A549 (cell line): Measurements from ENCODE around the gene ZNF714.

Experiments used
- CBX8 ChIP-seq: fragments of 200-600 bp; sonication (generic); IDR thresholded peaks from 2 replicates; pipeline ENCODE4 v1.6.1; 2016
- CTCF ChIP-seq: fragments of >200 bp; sonication (Bioruptor Twin); formaldehyde crosslinking; IDR thresholded peaks from 3 replicates; pipeline ENCODE4 v1.5.1; 2016
- EP300 ChIP-seq, 2 experiments: fragments of >200 bp; sonication (Bioruptor Twin); formaldehyde crosslinking; IDR thresholded peaks; 2 replicates in 1 of 2; 3 replicates in 1 of 2; pipeline ENCODE4 v1.6.1; 2016 to 2017
- HDAC2 ChIP-seq: fragments of 200-600 bp; sonication (generic); IDR thresholded peaks from 2 replicates; pipeline ENCODE4 v1.6.1; 2016
- MAX ChIP-seq: IDR thresholded peaks from 2 replicates; pipeline ENCODE4 v1.6.1; 2012
- MYC ChIP-seq: IDR thresholded peaks from 2 replicates; pipeline ENCODE4 v1.6.1; 2012; ENCODE audit warnings: mild to moderate bottlenecking, inconsistent platforms, low read length, improper control_type of control experiment, borderline replicate concordance
- PHF8 ChIP-seq: fragments of 200-600 bp; sonication (generic); IDR thresholded peaks from 2 replicates; pipeline ENCODE4 v1.6.1; 2016; ENCODE audit warnings: low read depth, mild to moderate bottlenecking, antibody characterized with exemption, moderate library complexity, borderline replicate concordance
- POLR2AphosphoS2 ChIP-seq: conservative IDR thresholded peaks from 2 replicates; pipeline ENCODE4 v1.6.1; 2012; ENCODE audit warnings: low read length, improper control_type of control experiment, inconsistent platforms
- REST ChIP-seq: fragments of 200-600 bp; sonication (generic); IDR thresholded peaks from 2 replicates; pipeline ENCODE4 v1.6.1; 2016; ENCODE audit warnings: antibody characterized with exemption, mild to moderate bottlenecking, moderate library complexity
- SMC3 ChIP-seq: fragments of >200 bp; sonication (Bioruptor Twin); formaldehyde crosslinking; IDR thresholded peaks from 3 replicates; pipeline ENCODE4 v1.6.1; 2018; ENCODE audit warnings: inconsistent platforms
- SREBF2 ChIP-seq: fragments of 450-650 bp; IDR thresholded peaks from 2 replicates; pipeline ENCODE4 v1.6.1; 2014; ENCODE audit warnings: mild to moderate bottlenecking, moderate library complexity

GRCh38 chr19:21110183-21110582, 28.2 kb downstream of the ZNF714 start:
- TF ChIP-seq MYC, result no peak
- no peak for TF ChIP-seq HDAC2
- TF ChIP-seq CTCF, result no peak
- no peak for TF ChIP-seq REST
- no peak for TF ChIP-seq EP300 (IDR thresholded peaks at IDR 0.05)
- TF ChIP-seq MAX, result no peak
- TF ChIP-seq SMC3, result no peak
- TF ChIP-seq CBX8, result no peak
- TF ChIP-seq POLR2AphosphoS2, result no peak
- no peak for TF ChIP-seq SREBF2
- no peak for TF ChIP-seq PHF8
